DMS 273 (cell line): ENCODE data around the gene BCS1L.

Source experiments
- DNase-seq: peaks from one replicate; lab custom pipeline; 2025; ENCODE audit not compliant: unreplicated experiment; lab: John Stamatoyannopoulos, UW

The BCS1L gene

DNA sequence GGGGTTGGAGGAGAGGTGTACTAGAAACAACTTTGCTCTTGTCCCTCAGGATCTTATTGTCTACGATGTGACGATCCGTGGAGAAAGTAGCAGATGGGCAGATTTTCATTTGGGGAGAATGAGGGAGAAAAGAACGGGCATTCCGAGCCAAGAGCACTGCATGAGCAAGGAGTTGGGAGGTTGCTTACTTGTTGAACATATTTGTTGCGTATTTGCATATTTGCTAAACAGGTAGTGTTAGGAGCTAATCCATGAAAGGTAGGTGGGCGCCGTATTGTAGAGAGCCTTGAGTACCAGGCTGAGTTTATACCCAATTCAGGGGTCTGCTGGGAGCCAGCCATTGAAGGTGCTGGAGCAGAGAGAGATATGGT is 490 bp downstream of the BCS1L start:
- DNase-seq, result no peak

DNA sequence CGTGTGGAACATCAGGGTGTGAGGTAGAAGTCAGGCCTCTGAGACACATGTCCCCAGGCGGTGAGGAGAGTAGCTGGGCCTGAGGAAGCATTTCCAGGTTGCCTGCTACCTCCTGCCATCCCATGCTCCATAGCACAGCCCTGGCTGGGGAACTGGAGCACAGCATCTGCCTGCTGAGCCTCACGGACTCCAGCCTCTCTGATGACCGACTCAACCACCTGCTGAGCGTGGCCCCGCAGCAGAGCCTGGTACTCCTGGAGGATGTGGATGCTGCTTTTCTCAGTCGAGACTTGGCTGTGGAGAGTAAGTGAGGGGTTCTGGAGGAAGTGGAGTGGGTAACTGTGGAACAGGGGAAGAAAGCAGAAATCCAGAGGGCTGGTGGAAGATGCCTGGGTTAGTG is 2.9 kb downstream of the BCS1L start:
- no peak for DNase-seq

DNA sequence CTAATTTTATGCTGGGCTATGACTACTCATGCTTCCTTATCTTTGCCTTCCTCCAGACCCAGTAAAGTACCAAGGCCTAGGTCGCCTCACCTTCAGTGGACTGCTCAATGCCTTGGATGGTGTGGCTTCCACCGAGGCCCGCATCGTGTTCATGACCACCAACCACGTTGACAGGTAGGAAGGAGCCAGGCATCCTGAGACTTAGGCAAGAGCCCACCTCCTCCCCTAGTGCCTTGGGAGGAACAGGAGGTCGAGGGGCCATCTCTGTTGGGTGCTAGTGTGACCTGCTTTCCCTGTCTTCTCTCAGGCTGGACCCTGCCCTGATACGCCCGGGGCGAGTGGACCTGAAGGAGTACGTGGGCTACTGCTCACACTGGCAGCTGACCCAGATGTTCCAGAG is 3.3 kb downstream of the BCS1L start:
- DNase-seq, result no peak

DNA sequence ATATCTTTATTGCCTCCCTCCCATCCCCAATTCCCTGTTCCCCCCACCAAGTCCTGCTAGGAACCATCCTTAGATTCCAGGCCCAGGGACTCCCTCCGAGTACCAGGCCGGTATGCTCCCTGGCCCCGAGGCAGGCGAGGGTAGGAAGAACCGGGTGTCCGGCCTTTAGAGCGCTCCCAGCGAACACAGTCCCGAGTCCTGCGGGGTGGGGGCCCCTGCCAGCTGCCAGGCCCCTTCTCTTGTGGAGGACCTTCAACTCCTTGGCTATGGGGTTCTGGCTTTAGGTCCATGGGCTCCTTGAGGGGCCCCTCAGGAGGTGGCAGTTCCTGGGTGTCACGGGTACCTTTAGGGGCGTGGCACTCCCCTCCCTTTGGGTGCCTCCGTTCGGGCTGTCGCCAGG is 4.4 kb downstream of the BCS1L start:
- no peak for DNase-seq

DNA sequence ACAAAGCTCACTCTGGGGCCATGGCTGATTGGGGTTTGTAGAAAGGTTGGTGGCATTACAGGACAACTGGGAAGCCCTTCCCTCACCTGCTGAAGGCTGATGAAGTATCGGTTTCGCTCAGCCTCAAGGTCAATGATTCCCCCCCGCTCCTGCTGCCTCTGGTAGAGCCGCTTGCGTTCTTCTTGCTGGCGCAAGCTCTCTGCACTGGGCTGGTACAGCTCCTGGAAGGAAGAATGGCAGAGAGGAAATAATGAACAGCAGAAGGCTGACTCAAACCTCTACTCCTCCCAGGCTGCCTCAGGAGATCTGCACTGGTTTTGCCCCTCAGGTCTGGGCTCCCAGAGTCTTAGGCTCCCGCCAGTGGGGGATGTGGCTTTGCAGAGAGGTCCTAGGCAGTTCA is 5.2 kb downstream of the BCS1L start:
- DNase-seq, result no peak

DNA sequence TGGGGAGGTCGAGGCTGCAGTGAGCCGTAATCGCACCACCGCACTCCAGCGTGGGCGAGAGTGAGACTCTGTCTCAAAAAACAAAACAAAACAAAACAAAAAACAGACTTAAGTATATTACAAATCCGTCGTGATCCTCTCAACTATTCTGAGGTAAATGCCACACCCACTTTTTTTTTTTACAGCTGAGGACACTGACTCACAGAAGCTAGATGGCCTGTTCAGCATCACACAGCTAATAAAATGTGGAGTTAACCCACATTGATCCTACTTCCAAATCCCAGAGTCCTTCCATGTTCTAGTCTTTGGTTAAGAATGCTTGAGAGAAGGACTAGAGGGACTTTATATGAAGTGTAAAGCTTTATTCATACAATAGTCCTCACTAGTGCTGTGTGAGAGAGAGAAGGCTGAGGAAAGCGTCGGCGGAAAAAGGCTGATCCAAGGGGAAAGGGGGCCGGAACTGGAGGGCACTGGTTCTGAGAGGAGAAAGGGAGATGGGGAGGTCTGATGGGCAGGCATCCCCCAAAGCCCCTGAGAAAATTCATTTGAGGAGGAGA is 11.7 kb downstream of the BCS1L start:
- peak; percentile 30 for DNase-seq

DNA sequence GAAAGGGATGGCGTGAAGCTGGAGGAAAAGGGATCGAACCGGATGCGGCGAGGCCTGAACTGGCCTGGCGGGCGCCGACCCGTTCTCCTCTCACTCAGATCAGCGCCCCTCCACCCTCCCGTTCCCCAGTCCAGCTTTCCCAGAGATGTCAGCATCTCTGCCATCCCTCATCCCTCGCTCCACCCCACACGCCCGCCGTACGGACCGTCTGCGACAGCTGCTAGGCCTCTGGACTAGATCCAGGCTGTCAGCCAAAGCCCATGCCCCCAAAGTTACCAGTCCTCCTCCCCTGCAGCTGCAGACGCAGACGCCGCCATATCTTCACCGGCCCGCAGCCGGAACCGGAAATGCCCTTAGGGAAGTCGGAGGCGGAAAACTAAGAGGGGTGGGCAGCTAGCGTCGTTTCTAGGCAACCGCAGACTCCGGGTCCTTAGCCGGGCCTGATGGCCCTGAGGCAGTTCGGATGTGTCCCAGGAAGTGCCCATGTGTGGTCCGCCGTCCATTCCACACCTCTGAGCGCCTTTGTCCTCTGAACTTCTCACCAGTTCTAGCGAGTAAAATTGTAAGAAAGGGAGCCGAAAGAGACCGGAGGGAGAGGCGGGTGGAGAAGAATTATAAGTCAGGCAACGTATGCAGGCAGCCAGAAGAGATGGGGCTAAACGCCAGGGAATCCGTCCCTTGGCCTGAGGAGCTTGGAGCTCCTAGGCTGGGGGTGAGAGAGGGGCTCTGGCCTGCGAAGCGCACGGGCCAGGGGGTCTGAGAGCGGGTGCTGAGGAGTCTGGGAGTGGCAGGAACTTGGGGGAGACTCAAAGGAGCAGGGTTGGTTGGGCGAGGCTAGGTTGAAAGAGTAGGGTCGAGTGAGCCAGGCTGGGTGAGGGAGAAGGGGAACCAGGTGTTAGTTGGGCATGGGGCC is 12.4 kb downstream of the BCS1L start, which contains the start of the genes RNF25 and STK36:
RNF25 (minus strand) TSS at position 349 of the 913 bp plus-strand sequence; CDS start at position 317, 32 bp downstream.
STK36 (plus strand) TSS at position 433 of the 913 bp plus-strand sequence. CDS start 744 bp downstream, outside the sequence.
- peak; percentile 97 for DNase-seq

DNA sequence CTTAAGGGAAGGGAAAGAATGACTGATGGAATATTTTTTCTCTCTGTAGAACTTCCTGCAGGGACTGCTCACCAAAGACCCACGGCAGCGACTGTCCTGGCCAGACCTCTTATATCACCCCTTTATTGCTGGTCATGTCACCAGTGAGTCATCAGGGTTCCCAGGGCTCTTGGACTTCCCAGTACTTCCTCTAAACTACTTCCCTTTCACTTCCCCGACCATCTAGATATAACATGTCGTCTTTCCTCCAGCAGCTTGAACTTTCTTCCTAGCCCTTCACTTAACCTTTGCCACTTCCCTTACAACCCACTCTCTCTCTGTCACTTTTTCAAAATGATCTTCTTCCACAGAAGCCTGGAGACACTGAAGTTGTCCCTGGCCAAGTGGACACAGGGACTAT is 19.6 kb downstream of the BCS1L start:
- DNase-seq, result no peak

DNA sequence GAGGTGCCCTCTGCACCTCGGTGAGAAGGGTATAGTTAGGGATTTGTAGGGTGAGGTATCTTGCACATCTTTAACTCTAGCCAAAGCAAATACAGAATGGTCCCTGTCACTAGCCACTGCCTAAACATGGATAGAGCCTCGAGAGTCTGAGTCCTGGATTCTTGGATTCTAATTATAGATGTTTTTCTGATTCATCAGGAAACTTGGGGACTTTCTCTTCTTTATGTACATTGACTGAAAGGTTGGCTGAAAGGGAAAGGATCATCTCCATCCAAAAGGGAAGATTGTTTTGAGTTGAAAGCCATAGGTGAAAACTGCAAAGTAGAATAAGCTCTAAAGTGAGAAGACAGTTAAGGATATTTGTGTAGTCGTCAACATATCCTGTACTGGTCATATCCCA is 20.6 kb downstream of the BCS1L start:
- no peak for DNase-seq

DNA sequence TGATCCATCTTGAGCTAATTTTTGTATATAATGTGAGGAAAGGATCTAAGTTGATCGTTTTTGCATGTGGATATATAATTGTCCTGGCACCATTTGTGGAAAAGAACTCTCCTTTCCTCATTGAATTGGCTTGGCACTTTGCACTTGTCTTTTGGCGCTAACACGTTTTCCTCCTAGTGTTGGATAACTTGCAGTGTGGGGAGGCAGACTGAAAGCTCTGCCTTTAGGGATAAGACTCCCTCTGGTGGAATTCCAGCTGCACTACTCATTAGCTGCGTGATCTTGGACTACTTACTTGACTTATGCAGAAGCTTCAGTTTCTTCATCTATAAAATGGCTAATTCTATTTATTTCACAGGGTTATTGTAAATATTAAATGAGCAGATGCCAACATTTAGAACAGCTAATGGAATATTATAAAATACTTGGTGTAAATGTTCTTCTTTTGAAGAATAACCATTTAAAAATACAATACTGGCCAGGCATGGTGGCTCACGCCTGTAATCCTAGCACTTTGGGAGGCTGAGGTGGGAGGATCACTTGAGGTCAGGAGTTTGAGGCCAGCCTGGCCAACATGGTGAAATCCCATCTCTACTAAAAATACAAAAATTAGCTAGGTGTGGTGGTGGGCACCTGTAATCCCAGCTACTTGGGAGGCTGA is 28.0 kb downstream of the BCS1L start:
- peak; percentile 92 for DNase-seq

DNA sequence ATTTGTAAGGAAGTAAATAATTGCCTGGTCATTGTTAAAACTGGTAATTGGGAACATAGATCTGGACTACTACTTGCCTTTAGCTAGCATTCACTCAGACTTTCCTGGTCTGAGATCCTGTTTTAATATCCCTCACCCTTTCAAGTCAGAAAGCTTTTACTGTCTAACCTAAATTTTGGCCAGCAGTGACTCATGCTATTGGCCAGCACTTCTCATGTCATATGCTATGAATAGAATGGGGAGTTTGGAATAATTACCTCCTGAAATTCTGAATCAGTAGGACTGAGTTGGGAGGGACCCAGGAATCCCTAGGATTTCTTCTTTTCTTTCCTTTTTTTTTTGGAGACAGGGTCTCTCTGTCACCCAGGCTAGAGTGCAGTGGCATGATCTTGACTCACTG is 31.8 kb downstream of the BCS1L start:
- DNase-seq, result no peak

DNA sequence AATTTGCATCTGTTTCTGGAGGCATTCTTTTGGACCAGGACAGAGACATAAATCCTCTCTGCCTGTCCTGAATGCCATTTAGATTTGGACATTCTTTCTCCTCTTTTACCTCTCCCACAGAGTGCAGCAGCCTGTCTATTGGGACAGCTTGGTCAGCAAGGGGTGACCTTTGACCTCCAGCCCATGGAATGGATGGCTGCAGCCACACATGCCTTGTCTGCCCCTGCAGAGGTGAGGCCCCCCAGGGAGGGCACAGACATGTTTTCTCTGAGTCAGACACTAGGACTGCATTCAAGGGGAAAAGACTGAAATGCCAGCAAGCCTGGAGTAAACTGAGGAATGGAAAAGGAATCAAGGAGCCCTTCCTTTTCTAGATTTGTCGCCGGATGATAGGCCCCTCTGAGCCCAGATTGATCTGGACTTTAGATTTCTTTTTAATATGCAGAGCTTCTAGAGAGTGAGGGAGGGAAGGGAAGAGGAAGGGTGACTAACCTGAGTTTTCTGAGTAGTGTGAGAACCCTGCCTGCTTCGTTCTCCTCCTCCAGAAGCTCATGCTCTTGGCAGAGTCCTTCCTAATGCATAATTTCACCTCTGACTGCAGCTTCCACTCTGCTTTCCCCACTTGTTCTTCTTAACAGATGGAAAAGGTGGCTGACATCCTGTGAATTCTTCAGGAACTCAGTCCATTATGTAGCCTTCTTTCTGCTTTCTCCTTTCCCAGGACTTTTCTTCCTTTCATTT is 35.1 kb downstream of the BCS1L start:
- no peak for DNase-seq

DNA sequence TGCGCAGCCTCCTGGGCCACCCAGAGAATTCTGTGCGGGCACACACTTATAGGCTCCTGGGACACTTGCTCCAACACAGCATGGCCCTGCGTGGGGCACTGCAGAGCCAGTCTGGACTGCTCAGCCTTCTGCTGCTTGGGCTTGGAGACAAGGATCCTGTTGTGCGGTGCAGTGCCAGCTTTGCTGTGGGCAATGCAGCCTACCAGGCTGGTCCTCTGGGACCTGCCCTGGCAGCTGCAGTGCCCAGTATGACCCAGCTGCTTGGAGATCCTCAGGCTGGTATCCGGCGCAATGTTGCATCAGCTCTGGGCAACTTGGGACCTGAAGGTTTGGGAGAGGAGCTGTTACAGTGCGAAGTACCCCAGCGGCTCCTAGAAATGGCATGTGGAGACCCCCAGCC is 39.4 kb downstream of the BCS1L start:
- DNase-seq, result no peak

DNA sequence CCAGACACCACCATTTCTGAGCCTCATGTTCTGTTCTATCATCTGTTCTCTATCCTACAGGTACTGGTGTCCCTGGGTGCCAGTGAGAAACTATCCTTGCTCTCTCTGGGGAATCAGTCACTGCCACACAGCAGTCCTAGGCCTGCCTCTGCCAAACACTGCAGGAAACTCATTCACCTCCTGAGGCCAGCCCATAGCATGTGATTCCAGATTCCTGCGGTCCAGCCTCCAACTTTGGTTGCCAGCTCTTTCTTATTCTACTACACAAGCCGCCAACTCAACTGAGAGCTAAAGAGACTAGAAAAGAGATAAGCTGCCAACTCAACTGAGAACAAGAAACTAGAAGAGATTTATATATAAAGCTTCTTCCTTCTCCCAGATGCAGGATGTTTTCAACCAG is 42.3 kb downstream of the BCS1L start:
- DNase-seq, result no peak

DNA sequence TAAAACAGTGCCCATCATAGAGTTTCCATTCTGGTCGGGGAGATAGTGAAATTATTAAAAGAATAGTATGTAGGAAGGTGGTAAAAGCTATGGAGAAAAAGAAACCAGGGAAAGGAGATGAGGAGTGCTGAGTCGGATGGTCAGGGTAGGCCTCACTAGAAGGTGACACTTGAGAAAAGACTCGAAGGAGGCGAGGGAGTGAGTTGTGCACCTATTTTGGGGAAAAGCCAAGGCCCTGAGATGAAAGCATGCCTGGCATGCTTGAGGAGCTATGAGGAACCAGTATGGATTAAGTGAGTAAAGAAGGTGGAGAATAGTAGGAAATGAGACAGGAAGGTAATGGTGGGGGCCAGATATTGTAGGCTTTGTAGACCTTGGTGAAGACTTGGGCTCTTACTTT is 43.9 kb downstream of the BCS1L start:
- DNase-seq, result no peak

DNA sequence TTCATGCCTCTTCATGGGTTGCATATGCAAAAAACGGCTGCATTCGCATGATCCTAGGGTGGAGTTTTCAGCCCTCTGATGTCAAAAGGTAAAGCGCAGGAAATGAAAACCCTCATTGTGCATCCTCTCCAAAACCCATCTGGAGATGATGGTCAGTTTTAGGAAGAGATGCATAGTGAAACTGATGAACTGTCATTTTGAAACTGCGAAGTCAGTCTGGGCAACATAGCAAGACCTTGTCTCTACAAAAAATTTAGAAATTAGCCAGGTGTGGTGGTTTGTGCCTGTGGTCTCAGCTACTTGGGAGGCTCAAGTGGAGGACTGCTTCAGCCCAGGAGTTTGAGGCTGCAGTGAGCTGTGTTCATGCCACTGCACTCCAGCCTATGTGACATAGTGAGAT is 48.6 kb downstream of the BCS1L start:
- DNase-seq, result no peak

DNA sequence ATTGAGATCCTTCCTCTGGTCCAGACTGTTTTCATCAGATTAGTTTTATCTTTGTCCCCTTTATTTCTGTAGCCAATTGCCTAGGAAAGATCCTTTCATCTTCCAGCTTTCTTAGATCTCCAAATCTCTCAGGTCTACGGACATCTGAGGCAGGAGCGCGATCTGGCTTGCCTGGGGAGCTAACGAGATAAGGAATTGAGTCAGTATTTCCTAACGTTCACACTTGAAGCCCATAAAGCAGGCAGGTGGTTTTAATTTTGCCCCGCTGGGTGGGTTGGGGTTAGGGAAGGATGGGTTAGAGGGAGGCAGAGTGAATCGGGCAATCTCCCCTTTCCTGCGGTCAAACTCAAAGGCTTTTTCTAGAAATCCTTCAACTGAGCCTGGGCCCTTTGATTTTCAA is 50.4 kb downstream of the BCS1L start:
- DNase-seq, result no peak

DNA sequence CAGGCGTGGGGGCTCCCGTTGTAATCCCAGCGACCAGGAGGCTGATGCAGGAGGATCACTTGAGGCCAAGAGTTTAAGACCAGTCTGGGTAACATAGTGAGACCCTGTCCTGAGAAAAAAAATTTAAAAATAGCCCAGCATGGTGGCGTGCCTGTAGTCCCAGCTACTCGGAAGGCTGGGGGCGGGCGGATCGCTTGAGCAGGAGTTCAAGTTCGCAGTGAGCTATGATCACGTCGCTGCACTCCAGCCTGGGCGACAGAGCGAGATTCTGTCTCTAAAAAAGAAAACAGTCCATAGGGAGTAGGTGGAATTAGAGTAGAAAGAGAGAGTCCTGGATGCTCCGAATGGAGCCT is 50.8 kb downstream of the BCS1L start:
- DNase-seq, result no peak

DNA sequence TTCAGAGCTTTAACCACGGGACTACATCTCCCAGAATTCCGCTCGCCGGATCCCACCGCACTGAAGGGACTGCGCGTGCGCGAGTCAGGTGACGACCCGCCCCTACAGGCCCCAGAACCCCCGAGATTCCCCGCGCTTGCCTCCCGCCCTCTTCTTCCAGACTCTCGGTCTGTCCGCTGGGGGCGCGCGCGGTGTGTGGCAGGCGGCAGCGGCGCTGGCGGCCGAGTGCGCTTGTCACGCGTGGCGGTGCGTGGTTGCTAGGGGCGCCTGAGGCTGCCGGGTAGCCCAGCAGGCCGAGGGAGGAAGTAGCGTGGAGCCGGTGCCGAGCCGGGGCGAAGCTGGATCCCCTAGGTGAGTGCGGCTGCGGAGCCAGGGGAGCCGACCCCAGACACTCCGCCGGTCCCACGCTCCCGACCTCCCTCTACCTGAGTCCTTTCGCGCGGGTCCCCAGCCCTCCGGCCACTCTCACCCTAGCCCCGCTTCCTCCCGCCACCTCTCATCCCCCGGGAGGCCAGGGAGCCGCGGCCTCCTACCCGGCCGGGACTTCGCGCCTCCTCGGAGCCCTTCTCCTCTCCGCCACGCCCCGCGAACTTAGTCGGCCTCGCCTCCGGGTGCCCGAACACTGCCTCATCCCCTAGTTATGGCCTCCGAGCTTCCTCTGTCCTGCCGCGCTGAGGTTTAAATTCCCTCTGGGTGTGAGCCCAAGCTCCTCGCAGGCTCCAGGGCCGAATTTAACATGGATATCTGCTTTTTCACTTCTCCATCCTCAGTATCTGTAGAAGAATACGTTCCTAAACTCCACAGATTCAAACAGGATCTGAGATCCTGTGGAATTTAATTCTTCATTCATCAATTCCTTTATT is 51.4 kb downstream of the BCS1L start, which contains the start of gene TTLL4:
TTLL4 (plus strand) TSS at position 149 of the 863 bp plus-strand sequence. CDS start 26,842 bp downstream, outside the sequence.
- DNase-seq, result peak; percentile 99

DNA sequence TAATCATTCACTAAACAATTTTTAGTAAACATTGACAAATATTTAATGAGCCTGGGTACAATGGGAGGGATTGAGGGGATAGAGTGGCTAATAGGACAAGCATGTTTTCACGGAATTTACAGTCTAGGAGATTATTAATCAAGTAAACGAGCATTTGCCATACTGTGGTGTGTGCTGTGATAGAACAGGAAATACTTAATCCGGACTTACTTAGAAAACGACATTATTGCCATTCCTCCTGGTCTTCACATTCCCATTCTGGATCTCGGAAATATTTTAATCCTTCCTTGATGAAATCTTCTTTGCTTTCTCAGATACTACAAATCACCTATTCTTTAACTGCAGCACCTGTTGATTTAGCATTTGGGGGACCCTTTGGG is 52.1 kb downstream of the BCS1L start:
- peak; percentile 24 for DNase-seq
